Esophagus (tissue), 2 donors: ENCODE results near the gene CREB3L1. TPM values are rescaled to one million over a fixed set of nuclear protein-coding genes. Genes with fewer than 3 reads are reported as not detected.
"Not testable (repeated sequence)": the region's sequence is repeated elsewhere in the genome, so short reads cannot be mapped to it uniquely, and the experiment has no call there.

Experiments
- H3K27ac ChIP-seq, 2 donors: one replicate each; pipeline ENCODE4 v1.5.1; 2013; ENCODE audit warnings: low read depth in 2 of 2, mild to moderate bottlenecking in 2 of 2, inconsistent platforms in 1 of 2, low read length in 1 of 2, moderate library complexity in 1 of 2
- H3K27me3 ChIP-seq, 2 donors: one replicate each; pipeline ENCODE4 v1.6.1; 2013; ENCODE audit warnings: low read length in 2 of 2, control low read depth in 1 of 2, mild to moderate bottlenecking in 1 of 2; ENCODE audit not compliant: insufficient read depth in 2 of 2, control insufficient read depth in 1 of 2
- H3K36me3 ChIP-seq, 2 donors: one replicate each; pipeline ENCODE4 v1.6.1; 2013; ENCODE audit warnings: low read length in 1 of 2; ENCODE audit not compliant: control insufficient read depth in 2 of 2, insufficient read depth in 2 of 2
- H3K4me1 ChIP-seq, 2 donors: one replicate each; pipeline ENCODE4 v1.6.1; 2013; ENCODE audit warnings: low read length in 1 of 2; ENCODE audit not compliant: control insufficient read depth in 2 of 2, insufficient read depth in 2 of 2
- H3K4me3 ChIP-seq, 2 donors: one replicate each; pipeline ENCODE4 v1.5.1; 2013; ENCODE audit warnings: low read length in 2 of 2, mild to moderate bottlenecking in 2 of 2, low read depth in 1 of 2, moderate library complexity in 1 of 2
- H3K9me3 ChIP-seq, 2 donors: one replicate each; pipeline ENCODE4 v1.6.1; 2013; ENCODE audit warnings: mild to moderate bottlenecking in 2 of 2, low read depth in 1 of 2, low read length in 1 of 2, moderate library complexity in 1 of 2; ENCODE audit not compliant: control insufficient read depth in 2 of 2, insufficient read depth in 1 of 2
- WGBS, 2 donors: extraction: QIAGEN DNeasy Blood & Tissue Kit; methylation state at CpG; one replicate each; pipeline ENCODE4 v1.1.7; 2013; 5-methylcytosine and 5-hydroxymethylcytosine counted together
- polyA plus RNA-seq, 2 donors: library from polyadenylated mRNA; stranded (reverse); fragments of 200-250 nt; gene quantifications; one replicate each; pipeline ENCODE4 v1.2.3, GENCODE V29; 2013
- donor health status: healthy with polysubstance abuse.
- donor health status: Bipolar disorder and iron deficiency.

CREB3L1 gene
- polyA plus RNA-seq, 2 donors = 0.31 to 0.60 TPM

DNA sequence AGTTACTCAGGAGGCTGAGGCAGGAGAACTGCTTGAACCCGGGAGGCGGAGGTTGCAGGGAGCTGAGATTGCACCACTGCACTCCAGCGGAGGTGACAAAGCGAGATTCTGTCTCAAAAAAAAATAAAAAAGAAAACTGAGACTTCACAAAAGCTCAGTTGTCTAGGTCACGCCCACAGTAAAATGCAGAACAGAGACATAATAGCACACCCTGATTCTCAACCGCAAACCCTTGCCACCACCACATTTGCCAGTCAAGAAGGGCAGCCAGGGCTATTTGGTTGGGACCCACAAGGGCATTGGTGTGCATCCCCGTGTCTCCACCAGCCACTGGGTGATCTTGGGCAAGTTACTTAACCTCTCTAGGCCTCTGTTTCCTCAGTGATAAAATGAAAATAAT, 25.4 kb downstream of the CREB3L1 start:
- Histone ChIP-seq H3K36me3 (no peaks in the 10 kb centered on the region), H3K27me3 (no peaks in the 10 kb centered on the region), H3K4me3 (no peak overlapping the region), H3K4me1 (peaks cover 0 to 3% of the 10 kb centered on the region in 2 donors), H3K27ac (no peak overlapping the region), H3K9me3 (no peaks in the 10 kb centered on the region)
- 84% methylated on average over 7 of the region's 7 CpGs for WGBS, 2 donors

DNA sequence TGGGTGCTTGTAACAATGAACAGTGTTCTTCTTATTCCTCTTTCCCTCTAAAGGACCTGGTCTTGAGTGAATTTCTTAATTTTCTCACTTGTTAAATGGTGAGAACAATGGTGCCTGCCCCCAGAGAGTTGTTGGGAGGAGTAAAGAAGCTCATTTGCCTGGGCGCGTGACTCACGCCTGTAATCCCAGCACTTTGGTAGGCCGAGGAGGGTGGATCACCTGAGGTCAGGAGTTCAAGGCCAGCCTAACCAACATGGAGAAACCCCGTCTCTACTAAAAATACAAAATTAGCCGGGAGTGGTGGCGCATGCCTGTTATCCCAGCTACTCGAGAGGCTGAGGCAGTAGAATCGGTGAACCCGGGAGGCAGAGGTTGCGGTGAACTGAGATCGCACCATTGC, 26.6 kb downstream of the CREB3L1 start:
- H3K9me3 ChIP-seq, H3K27ac ChIP-seq, H3K4me1 ChIP-seq, H3K36me3 ChIP-seq, H3K27me3 ChIP-seq, H3K4me3 ChIP-seq: not testable (repeated sequence)
- WGBS, 2 donors = 90 to 91% methylated on average over 12 of the region's 12 CpGs

DNA sequence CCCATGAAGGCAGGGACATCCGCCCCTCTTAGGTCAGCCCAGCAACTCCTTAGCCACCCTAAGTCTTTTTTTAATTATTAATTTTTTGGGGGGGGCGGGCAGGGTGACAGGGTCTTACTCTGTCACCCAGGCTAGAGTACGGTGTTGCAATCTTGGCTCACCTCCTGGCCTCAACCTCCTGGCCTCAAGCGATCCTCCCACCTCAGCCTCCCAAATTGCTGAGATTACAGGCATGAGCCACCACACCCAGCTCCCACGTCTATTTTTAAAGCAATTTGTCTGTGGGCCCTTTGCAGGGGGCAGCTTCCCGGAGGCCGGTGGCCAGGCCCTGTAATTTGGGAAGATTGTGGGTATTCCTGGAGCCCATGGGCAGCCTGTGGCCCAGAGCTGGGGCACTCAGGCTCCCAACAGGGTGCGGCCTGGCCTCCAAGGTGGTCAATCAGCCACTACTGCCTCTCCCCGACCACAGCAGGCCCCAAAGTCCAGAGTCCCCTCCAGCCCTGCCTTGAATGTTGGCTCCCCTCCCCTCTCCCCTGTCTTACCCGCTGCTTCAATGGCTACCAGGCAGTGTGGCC, 27.2 kb downstream of the CREB3L1 start:
- Histone ChIP-seq H3K4me1 (peaks cover under 1 to 2% of the 10 kb centered on the region in 2 donors), H3K27ac (no peak overlapping the region), H3K36me3 (no peaks in the 10 kb centered on the region), H3K27me3 (no peaks in the 10 kb centered on the region), H3K4me3 (no peak overlapping the region), H3K9me3 (no peaks in the 10 kb centered on the region)
- WGBS, 2 donors = 90 to 94% methylated on average over 10 of the region's 10 CpGs

GRCh38 chr11:46305295-46305694, 27.8 kb downstream of the CREB3L1 start:
- Histone ChIP-seq H3K4me1 (peaks cover 0 to 2% of the 10 kb centered on the region in 2 donors), H3K36me3 (no peaks in the 10 kb centered on the region), H3K27me3 (no peaks in the 10 kb centered on the region), H3K9me3 (no peaks in the 10 kb centered on the region), H3K4me3 (no peak overlapping the region), H3K27ac (no peak overlapping the region)
- WGBS, 2 donors = 69 to 71% methylated on average over 6 of the region's 6 CpGs

- H3K27ac ChIP-seq = no peak overlapping the region
- H3K36me3 ChIP-seq = no peaks in the 10 kb centered on the region
- no peaks in the 10 kb centered on the region for H3K27me3 ChIP-seq
- 79 to 81% methylated on average over 5 of the region's 5 CpGs for WGBS, 2 donors
- H3K4me1 ChIP-seq = peaks cover 0 to 2% of the 10 kb centered on the region in 2 donors
- H3K9me3 ChIP-seq = no peaks in the 10 kb centered on the region
- no peak overlapping the region for H3K4me3 ChIP-seq
These were observed 28.9 kb downstream of the CREB3L1 start for GRCh38 chr11:46306296-46306853.

- no peak overlapping the region for H3K27ac ChIP-seq
- no peaks in the 10 kb centered on the region for H3K27me3 ChIP-seq
- WGBS, 2 donors = 87 to 90% methylated on average over 3 of the region's 3 CpGs
- no peaks in the 10 kb centered on the region for H3K9me3 ChIP-seq
- H3K36me3 ChIP-seq = no peaks in the 10 kb centered on the region
- H3K4me1 ChIP-seq = peaks cover 0 to 2% of the 10 kb centered on the region in 2 donors
- no peak overlapping the region for H3K4me3 ChIP-seq
These were observed 29.9 kb downstream of the CREB3L1 start for GRCh38 chr11:46307369-46307768.

DNA sequence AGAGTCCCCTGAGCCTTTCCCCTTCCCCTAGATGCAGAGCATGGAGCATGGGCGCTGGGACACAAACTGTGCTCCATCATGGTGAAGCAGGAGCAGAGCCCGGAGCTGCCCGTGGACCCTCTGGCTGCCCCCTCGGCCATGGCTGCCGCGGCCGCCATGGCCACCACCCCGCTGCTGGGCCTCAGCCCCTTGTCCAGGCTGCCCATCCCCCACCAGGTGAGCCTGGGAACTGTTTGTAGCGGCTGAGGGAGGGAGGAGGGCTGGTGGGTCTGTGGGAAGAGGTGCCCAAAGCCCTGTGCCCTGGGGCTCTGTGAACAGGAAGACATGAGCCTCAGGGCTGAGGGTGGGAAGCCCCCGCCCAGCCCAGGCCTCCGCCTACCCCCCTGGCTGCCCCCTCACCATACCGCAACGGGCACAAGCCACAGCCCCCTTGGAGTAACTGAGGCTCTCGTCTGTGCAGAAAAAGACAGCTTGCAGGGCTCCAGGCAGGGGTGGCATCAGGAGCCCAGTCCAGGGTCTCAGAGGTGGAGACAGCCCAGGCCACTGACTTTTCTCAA, 30.4 kb downstream of the CREB3L1 start:
- Histone ChIP-seq H3K27ac (no peak overlapping the region), H3K4me3 (no peak overlapping the region), H3K4me1 (peaks cover 0 to 2% of the 10 kb centered on the region in 2 donors), H3K9me3 (no peaks in the 10 kb centered on the region), H3K36me3 (no peaks in the 10 kb centered on the region), H3K27me3 (no peaks in the 10 kb centered on the region)
- WGBS, 2 donors = 69 to 77% methylated on average over 12 to 14 of the region's 14 CpGs

GRCh38 chr11:46308631-46309419, 31.4 kb downstream of the CREB3L1 start:
- Histone ChIP-seq H3K4me3 (no peak overlapping the region), H3K36me3 (no peaks in the 10 kb centered on the region), H3K27me3 (no peaks in the 10 kb centered on the region), H3K4me1 (peaks cover 0 to 2% of the 10 kb centered on the region in 2 donors), H3K9me3 (no peaks in the 10 kb centered on the region), H3K27ac (no peak overlapping the region)
- 29 to 30% methylated on average over 12 of the region's 12 CpGs for WGBS, 2 donors

DNA sequence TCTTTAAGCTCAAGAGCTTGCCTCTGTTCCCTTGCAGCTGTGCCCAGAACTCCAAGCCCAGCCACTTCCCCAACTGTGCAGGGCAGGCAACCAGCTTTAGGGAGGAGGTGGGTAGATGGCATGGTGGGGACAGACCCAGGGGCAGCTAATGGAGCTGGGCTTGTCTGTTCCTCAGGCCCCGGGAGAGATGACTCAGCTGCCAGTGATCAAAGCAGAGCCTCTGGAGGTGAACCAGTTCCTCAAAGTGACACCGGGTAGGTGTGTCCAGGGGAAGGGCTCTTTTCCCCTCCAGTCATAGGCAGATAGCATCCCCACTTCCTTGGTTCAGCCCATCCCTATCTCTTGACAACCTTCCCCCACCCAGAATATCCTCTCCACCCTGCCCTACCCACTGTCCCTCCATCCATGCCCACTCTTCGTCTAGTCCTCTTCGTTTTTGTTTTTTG, 32.4 kb downstream of the CREB3L1 start:
- Histone ChIP-seq H3K36me3 (no peaks in the 10 kb centered on the region), H3K27ac (no peak overlapping the region), H3K4me1 (peaks cover 0 to 2% of the 10 kb centered on the region in 2 donors), H3K9me3 (no peaks in the 10 kb centered on the region), H3K27me3 (no peaks in the 10 kb centered on the region), H3K4me3 (no peak overlapping the region)
- 48 to 54% methylated on average over 4 of the region's 4 CpGs for WGBS, 2 donors
